ENCODE measurements around the gene UNC5A.

DNA sequence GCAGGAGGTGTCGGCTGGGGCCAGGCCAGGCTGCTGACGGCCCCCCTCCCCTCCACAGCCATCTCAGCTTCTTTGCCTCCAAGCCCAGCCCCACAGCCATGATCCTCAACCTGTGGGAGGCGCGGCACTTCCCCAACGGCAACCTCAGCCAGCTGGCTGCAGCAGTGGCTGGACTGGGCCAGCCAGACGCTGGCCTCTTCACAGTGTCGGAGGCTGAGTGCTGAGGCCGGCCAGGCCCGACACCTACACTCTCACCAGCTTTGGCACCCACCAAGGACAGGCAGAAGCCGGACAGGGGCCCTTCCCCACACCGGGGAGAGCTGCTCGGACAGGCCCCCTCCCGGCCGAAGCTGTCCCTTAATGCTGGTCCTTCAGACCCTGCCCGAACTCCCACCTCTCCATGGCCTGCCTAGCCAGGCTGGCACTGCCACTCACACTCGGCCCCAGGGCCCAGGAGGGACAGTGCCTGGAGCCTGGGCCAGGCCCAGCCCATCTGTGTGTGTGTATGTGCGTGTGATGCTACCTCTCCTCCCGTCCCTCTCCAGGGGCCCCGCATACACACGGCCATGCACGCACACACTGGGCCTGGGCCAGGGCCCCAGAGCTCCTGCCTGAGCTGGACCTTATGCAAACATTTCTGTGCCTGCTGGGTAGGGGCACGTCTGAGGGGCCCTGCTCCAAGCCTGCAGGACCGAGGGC lies 69.5 kb downstream of the UNC5A start:
- no peak for TF ChIP-seq NR4A1 (CRISPR knock-in tag; IDR thresholded peaks at IDR 0.05)
- TF ChIP-seq NR4A1 (tag; IDR thresholded peaks at IDR 0.05), result no peak
- TF ChIP-seq POLR2AphosphoS5 (IDR thresholded peaks at IDR 0.05; ENCODE audit: control insufficient read depth, insufficient read depth, low read depth, low read length), result no peak
- TF ChIP-seq, protein P1, sequence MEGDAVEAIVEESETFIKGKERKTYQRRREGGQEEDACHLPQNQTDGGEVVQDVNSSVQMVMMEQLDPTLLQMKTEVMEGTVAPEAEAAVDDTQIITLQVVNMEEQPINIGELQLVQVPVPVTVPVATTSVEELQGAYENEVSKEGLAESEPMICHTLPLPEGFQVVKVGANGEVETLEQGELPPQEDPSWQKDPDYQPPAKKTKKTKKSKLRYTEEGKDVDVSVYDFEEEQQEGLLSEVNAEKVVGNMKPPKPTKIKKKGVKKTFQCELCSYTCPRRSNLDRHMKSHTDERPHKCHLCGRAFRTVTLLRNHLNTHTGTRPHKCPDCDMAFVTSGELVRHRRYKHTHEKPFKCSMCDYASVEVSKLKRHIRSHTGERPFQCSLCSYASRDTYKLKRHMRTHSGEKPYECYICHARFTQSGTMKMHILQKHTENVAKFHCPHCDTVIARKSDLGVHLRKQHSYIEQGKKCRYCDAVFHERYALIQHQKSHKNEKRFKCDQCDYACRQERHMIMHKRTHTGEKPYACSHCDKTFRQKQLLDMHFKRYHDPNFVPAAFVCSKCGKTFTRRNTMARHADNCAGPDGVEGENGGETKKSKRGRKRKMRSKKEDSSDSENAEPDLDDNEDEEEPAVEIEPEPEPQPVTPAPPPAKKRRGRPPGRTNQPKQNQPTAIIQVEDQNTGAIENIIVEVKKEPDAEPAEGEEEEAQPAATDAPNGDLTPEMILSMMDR (IDR thresholded peaks at IDR 0.05 in 2 of 3, conservative IDR thresholded peaks at IDR 0.05 in 1 of 3; ENCODE audit: insufficient read depth in 2 of 3, low read depth in 1 of 3, low read length in 3 of 3), result no peak
- TF ChIP-seq, protein P2, sequence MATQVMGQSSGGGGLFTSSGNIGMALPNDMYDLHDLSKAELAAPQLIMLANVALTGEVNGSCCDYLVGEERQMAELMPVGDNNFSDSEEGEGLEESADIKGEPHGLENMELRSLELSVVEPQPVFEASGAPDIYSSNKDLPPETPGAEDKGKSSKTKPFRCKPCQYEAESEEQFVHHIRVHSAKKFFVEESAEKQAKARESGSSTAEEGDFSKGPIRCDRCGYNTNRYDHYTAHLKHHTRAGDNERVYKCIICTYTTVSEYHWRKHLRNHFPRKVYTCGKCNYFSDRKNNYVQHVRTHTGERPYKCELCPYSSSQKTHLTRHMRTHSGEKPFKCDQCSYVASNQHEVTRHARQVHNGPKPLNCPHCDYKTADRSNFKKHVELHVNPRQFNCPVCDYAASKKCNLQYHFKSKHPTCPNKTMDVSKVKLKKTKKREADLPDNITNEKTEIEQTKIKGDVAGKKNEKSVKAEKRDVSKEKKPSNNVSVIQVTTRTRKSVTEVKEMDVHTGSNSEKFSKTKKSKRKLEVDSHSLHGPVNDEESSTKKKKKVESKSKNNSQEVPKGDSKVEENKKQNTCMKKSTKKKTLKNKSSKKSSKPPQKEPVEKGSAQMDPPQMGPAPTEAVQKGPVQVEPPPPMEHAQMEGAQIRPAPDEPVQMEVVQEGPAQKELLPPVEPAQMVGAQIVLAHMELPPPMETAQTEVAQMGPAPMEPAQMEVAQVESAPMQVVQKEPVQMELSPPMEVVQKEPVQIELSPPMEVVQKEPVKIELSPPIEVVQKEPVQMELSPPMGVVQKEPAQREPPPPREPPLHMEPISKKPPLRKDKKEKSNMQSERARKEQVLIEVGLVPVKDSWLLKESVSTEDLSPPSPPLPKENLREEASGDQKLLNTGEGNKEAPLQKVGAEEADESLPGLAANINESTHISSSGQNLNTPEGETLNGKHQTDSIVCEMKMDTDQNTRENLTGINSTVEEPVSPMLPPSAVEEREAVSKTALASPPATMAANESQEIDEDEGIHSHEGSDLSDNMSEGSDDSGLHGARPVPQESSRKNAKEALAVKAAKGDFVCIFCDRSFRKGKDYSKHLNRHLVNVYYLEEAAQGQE (IDR thresholded peaks at IDR 0.05; ENCODE audit: borderline replicate concordance), result peak; percentile 53
- TF ChIP-seq, protein P2 (CRISPR knock-in tag; IDR thresholded peaks at IDR 0.05; ENCODE audit: low read depth), result no peak
- TF ChIP-seq, protein P3, sequence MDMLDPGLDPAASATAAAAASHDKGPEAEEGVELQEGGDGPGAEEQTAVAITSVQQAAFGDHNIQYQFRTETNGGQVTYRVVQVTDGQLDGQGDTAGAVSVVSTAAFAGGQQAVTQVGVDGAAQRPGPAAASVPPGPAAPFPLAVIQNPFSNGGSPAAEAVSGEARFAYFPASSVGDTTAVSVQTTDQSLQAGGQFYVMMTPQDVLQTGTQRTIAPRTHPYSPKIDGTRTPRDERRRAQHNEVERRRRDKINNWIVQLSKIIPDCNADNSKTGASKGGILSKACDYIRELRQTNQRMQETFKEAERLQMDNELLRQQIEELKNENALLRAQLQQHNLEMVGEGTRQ (CRISPR knock-in tag; IDR thresholded peaks at IDR 0.05), result no peak
- no peak for TF ChIP-seq BRF1 (IDR thresholded peaks at IDR 0.05; ENCODE audit: borderline replicate concordance, extremely low read depth, insufficient read length)
- TF ChIP-seq PTRF (tag; IDR thresholded peaks at IDR 0.05), result no peak
